Left lung (tissue), 10 donors: Measurements from ENCODE around the gene P4HA1. TPM values are rescaled to one million over a fixed set of nuclear protein-coding genes. Genes with fewer than 3 reads are reported as not detected.
"Not testable (repeated sequence)": the region's sequence is repeated elsewhere in the genome, so short reads cannot be mapped to it uniquely, and the experiment has no call there.

ENCODE experiments used
- ATAC-seq: fragments of 200-7000 bp; cut with Tn5 transposase; one replicate; pipeline ENCODE4 v1.9.1; 2020; ENCODE audit warnings: moderate library complexity
- DNase-seq, 4 donors: peaks; one replicate each; pipeline ENCODE4 v3.0.0-alpha.2; 2013 to 2020
- H3K27ac ChIP-seq, 2 donors: fragments of 200-600 bp; sonication (generic) in 1 of 2; one replicate each; pipeline versions ENCODE4 v1.5.0 to v1.8.0; 2020 to 2021
- H3K27me3 ChIP-seq, 2 donors: fragments of 200-600 bp; sonication (generic) in 1 of 2; one replicate each; pipeline versions ENCODE4 v1.5.0 to v1.8.0; 2020 to 2021
- H3K36me3 ChIP-seq, 2 donors: fragments of 200-600 bp; sonication (generic) in 1 of 2; one replicate each; pipeline versions ENCODE4 v1.5.0 to v1.8.0; 2020 to 2021
- H3K4me1 ChIP-seq, 2 donors: fragments of 200-600 bp; one replicate each; pipeline ENCODE4 v1.8.0; 2021
- H3K4me3 ChIP-seq, 2 donors: fragments of 200-600 bp; sonication (generic) in 1 of 2; one replicate each; pipeline versions ENCODE4 v1.5.0 to v1.8.0; 2020 to 2021; ENCODE audit warnings: mild to moderate bottlenecking in 1 of 2
- H3K9me3 ChIP-seq, 2 donors: fragments of 200-600 bp; sonication (generic) in 1 of 2; one replicate each; pipeline versions ENCODE4 v1.5.0 to v1.8.0; 2020 to 2021
- intact Hi-C, 2 donors: fragments of 100-400 bp; cut with DNase I; formaldehyde crosslinking; loops; one replicate each; pipeline versions ENCODE4 v1.11.2 to v1.14.2; 2022
- polyA plus RNA-seq, 6 donors: library from polyadenylated mRNA; unstranded; fragments of 120-200 nt; gene quantifications; one replicate each; pipeline ENCODE4 v1.2.1, GENCODE V29; 2013; ENCODE audit not compliant: insufficient read length in 6 of 6
- total RNA-seq, 2 donors: library from RNA; stranded (reverse); fragmentation: NEBNext Ultra II Directional; extraction: Animal tissue kit (Norgen Biotek cat#: 25700); gene quantifications; one replicate each; pipeline ENCODE4 v1.2.1, GENCODE V29; 2021
- TF ChIP-seq, protein P1 (sequence below), 2 donors: fragments of 200-600 bp; sonication (generic) in 1 of 2; IDR thresholded peaks; one replicate each; pipeline versions ENCODE4 v1.5.0 to v1.8.0; 2021; ENCODE audit warnings: antibody characterized with exemption in 2 of 2
- donor health status: DM: no; HTN: yes; CAD: no.
- donor health status: DM: no; HTN: no; CAD: no.

P4HA1 gene
- total and polyA plus RNA-seq, 8 donors: 47.4 to 94.4 (median 66.0) TPM

DNA sequence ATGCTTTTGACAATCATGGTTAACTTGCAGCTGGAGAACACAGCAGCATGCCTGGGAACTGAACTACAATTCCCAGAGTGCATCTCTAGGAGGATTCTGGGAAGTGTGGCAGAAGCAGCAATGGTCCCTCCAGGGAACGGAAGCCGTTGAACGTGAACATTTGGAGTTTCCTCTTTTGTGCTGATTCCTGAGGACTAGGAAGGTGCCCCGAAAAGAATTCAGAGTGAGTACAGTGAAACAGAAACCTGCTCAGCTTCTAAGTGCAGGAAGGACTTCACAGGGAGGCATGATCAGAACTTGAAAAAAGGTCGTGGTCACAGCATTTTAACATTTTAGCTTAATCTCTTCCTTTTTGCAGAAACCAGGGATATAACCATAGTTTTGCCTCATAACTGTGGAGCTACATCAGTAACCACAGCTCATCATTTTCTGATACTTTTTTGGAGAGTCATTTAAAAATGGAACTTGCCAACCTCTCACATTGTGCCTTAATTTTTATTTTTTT, 13.7 kb upstream of the P4HA1 start, which contains the start of gene NUDT13:
Gene NUDT13, plus strand, starts transcription at position 111 of the 505 bp plus-strand sequence. CDS start 3,911 bp downstream, outside the sequence.
- Histone ChIP-seq H3K4me3 (peak within 1 kb of the TSS; percentile 34 to 52), H3K4me1 (peaks cover 0 to 12% of the 10 kb centered on the region in 2 donors), H3K36me3 (peaks cover 0 to 11% of the 10 kb centered on the region in 2 donors), H3K27ac (peak within 1 kb of the TSS; percentile 88 to 90), H3K9me3 (no peaks in the 10 kb centered on the region), H3K27me3 (no peaks in the 10 kb centered on the region)
- peak; percentile 99 for ATAC-seq
- DNase-seq: peak in 3 of 4 donors; percentile 69 to 85 (median 71)
- TF ChIP-seq, protein P1, sequence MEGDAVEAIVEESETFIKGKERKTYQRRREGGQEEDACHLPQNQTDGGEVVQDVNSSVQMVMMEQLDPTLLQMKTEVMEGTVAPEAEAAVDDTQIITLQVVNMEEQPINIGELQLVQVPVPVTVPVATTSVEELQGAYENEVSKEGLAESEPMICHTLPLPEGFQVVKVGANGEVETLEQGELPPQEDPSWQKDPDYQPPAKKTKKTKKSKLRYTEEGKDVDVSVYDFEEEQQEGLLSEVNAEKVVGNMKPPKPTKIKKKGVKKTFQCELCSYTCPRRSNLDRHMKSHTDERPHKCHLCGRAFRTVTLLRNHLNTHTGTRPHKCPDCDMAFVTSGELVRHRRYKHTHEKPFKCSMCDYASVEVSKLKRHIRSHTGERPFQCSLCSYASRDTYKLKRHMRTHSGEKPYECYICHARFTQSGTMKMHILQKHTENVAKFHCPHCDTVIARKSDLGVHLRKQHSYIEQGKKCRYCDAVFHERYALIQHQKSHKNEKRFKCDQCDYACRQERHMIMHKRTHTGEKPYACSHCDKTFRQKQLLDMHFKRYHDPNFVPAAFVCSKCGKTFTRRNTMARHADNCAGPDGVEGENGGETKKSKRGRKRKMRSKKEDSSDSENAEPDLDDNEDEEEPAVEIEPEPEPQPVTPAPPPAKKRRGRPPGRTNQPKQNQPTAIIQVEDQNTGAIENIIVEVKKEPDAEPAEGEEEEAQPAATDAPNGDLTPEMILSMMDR (IDR thresholded peaks at IDR 0.05): no peak
- intact Hi-C loops: no loop called here

DNA sequence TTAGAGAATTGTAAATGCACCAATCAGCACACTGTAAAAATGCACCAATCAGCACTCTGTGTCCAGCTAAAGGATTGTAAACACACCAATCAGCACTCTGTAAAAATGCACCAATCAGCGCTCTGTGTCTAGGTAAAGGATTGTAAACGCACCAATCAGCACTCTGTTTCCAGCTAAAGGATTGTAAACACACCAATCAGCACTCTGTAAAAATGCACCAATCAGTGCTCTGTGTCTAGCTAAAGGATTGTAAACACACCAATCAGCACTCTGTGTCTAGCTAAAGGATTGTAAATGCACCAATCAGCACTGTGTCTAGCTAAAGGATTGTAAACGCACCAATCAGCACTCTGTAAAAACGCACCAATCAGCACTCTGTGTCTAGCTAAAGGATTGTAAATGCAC, 12.6 kb upstream of the P4HA1 start:
- H3K4me3 ChIP-seq, intact Hi-C loops, H3K27me3 ChIP-seq, ATAC-seq, DNase-seq, H3K27ac ChIP-seq, H3K9me3 ChIP-seq, H3K36me3 ChIP-seq: not testable (repeated sequence)
- peaks cover 0 to 12% of the 10 kb centered on the region in 2 donors for H3K4me1 ChIP-seq

DNA sequence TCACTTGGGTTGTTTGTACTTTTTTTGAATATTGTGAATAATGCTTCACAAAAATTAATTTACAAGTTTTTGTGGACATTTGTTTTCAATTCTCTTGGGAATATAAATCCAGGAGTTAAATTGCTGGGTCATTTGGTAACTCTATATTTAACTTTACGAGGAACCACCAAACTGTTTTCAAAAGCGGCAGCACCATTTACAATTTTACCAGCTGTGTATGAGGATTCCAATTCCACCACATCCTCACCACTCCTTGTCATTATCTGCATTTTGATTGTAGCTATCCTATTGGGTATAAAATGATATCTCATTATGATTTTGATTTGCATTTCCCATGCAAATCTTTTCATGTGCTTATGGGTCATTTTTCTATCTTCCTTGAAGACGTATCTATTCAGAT, 9.6 kb upstream of the P4HA1 start:
- intact Hi-C loops: no loop called here
- no peaks in the 10 kb centered on the region for H3K9me3 ChIP-seq
- ATAC-seq (no peak), DNase-seq (no peak)
- H3K4me3 ChIP-seq: no peak overlapping the region
- TF ChIP-seq, protein P1 (IDR thresholded peaks at IDR 0.05): no peak
- H3K4me1 ChIP-seq: peaks cover 0 to 8% of the 10 kb centered on the region in 2 donors
- H3K27ac ChIP-seq: no peak overlapping the region
- H3K27me3 ChIP-seq: no peaks in the 10 kb centered on the region
- peaks cover 0 to 7% of the 10 kb centered on the region in 2 donors for H3K36me3 ChIP-seq

GRCh38 chr10:73099141-73099540, 2.5 kb upstream of the P4HA1 start:
- TF ChIP-seq, protein P1 (IDR thresholded peaks at IDR 0.05): no peak
- peaks cover 4 to 13% of the 10 kb centered on the region in 2 donors for H3K4me1 ChIP-seq
- no peaks in the 10 kb centered on the region for H3K27me3 ChIP-seq
- DNase-seq (no peak), ATAC-seq (no peak)
- no peaks in the 10 kb centered on the region for H3K36me3 ChIP-seq
- no peak overlapping the region for H3K4me3 ChIP-seq
- H3K9me3 ChIP-seq: no peaks in the 10 kb centered on the region
- intact Hi-C loops: no loop called here
- H3K27ac ChIP-seq: no peak overlapping the region

- ATAC-seq: no peak
These were observed 622 bp upstream of the P4HA1 start for GRCh38 chr10:73097305-73097670.

More at GRCh38 chr10:73097305-73097670, 622 bp upstream of the P4HA1 start:
- H3K27ac ChIP-seq: peak overlapping the region; percentile 98
- H3K9me3 ChIP-seq: no peaks in the 10 kb centered on the region
- H3K36me3 ChIP-seq: no peaks in the 10 kb centered on the region
- TF ChIP-seq, protein P1 (IDR thresholded peaks at IDR 0.05): no peak
- peaks cover 4 to 17% of the 10 kb centered on the region in 2 donors for H3K4me1 ChIP-seq
- H3K27me3 ChIP-seq: no peaks in the 10 kb centered on the region
- H3K4me3 ChIP-seq: peak overlapping the region; percentile 74 to 81
- no peak for DNase-seq
- intact Hi-C loops: no loop called here
